Germinal center (tissue), 1 donor: ENCODE results near the gene ZNF750.

Experiments
- DNase-seq: peaks from one replicate; pipeline ENCODE4 v3.0.0; 2012; ENCODE audit warnings: mixed read lengths, low spot score

Gene ZNF750

DNA sequence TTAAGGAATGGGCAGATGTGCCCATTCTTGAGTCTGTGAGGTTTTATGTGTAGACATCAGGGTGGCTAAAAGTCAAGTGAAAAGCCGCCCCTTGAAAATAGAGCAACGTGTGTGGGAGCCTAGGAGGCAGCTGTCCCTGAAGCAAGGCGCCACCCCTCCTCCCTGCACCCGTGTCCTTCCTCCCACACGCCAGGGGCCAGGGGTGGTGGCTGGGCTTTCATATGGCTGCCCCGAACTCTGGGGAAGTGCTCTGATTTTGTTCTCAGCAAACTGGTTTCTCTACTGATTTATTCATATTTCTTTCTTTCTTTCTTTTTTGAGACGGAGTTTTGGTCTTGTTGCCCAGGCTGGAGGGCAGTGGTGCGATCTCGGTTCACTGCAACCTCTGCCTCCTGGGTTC lies 4.7 kb downstream of the ZNF750 start:
- DNase-seq = no peak

DNA sequence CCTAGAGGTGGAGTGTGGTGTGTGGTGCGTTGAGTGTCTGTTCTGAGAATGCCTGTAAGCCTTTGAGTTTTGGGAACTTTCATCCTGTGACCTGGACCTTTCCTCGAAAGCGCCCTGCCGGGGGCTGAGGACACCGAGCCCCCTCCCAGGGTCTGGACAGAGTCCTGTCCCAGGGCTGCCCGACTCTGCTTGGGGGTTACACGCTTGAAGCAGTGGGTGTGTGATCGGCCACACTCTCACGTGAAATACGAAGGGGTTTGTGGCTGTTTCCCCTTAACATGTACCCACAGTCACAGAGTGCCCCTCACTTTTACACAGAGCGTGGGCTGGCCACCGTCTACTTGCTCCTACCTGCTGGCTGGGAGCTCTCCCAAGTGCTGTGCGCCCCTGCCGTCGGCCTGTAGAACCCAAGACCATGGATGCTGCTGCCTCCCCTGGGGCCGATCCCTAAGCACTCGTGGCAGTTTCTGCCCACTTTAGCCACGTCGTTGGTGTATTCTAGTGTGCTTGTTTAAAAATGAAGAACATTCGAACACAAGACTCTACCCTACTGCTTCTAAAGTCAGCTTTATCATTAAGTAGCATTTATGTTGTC lies 6.8 kb downstream of the ZNF750 start:
- DNase-seq = no peak

DNA sequence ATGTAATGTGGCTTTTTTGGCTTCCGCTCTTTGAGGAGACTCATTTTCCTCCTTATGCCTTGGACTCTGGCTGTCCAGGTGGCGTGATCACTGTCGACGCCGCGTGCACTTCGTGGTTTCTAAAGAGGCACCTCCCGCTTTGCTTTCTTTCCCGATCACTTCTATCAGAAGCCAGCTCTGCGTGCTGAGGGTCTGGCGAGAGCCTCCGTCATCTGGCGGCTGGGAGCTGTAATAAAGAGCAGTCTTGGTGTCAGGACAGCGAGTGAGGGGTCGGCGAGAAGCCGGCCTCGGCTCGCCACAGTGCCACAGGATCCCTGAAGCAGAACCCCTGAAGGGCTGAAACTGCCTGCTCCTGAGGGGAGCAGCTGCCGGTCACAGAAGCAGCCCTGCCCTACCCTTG lies 7.4 kb downstream of the ZNF750 start:
- no peak for DNase-seq

DNA sequence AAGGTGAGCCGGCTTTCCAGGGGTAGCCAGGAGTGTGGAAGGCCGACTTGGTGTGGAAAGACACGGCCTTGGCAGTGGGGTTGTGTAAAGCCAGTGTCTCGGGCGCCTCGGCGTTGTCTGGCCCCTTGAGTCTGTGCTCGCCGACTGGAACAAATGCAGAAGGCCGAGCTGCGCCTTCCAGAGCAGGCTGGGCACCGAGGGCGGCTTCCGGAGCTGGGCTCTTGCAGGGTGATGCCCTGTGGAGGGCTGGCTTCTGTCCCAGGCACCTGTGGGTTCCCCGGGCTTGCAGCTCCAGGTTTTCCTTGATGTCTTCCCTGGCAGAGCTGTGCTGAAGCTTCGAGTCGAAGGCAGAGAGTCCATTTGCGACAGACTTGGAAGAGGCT lies 8.0 kb downstream of the ZNF750 start:
- no peak for DNase-seq

DNA sequence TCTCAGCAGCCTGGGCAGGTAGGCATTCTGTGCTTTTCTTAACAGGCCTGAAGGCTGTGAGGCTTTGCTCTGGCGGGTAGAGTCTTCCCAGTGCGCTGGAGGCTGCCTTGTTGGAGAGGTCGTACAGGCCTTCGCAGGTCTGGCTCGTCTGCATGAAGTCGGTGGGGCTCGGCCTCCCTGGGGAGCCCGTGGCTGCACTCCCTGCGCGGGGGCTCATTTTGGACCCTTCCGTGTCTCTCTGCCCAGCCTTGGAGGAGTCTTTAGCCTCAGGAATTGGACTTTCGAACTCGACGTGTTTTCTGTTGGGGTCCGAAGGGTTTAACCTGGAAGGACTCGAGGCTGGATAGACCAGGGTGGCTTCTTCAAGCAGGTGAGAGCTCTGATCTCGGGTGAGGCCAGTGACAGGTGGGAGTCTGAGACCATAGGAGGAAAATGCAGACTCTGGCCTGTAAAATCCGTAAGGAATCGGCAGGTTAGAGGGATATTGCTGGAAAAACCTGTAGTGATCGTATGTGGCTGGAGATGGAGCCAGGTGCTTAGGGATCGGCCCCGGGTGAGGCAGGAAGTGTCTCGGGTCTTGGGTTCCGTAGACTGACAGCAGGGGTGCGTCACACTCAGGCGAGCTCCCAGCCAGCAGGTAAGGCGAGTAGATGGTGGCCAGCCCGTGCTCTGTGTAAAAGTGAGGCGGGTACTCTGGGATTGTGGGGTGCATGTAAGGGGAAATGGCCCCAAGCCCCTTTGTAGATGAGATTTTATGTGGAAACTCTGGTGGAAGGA lies 8.6 kb downstream of the ZNF750 start:
- DNase-seq = no peak

DNA sequence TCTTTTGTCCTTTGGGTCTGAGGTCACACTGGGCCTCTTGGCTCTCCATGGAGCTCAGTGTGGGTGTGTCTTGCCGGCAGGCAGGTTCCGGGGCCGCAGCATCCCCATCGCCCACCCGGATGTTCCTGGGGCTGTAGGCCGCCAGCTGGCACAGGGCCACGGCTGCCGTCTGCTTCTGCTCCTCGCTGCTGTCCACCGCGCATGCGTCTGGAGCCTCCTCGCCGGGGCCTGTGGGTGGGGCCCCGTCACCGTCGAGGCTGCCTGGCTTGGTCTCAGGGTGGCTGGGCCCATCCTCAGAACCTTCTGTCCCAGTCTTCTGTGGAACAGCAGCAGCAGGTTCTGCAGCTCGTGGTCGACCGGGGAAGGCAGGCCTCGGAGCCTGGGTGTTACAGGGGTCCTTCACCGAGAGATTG lies 9.6 kb downstream of the ZNF750 start:
- DNase-seq = no peak

DNA sequence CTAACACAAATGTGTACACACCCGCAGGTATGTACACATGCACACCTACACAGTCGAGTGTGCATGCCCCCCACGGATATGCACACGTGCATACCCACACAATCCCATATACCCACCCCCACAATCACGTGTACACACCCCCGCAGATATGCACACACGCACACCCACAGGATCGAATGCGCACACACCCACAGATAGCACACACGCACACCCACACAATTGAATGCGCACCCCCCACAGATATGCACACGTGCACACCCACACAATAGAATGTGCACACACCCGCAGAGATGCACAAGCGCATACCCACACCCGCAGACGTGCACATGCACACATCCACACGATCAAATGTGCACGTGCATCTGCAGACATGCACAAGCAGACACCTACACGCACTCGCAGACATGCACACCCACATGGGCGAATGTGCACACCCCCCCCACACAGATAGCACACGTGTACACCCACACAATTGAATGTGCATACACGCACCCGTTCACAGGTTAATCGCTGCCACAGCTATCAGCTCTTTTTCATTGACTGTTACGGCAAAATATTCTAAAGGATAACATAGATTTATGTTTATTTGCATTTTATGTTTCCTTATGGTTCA lies 10.8 kb downstream of the ZNF750 start:
- no peak for DNase-seq

DNA sequence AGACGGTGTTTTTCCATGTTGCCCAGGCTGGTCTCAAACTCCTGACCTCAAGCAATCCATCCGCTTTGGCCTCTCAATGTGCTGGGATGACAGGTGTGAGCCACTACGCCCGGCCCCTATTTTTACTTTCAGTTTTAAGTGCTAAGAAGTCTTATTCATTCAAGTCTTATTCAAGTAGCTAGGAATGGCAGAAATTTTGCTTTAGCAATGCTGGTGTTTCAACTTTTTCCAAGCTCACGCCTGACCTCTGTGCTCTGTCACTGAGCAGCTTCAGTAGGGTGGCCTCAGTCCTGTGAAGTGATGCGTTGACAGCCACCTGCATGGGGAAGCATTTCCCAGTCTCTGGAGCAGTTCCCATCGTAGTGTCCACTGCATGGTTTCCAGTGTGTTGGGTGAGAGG lies 12.9 kb downstream of the ZNF750 start:
- DNase-seq = no peak

DNA sequence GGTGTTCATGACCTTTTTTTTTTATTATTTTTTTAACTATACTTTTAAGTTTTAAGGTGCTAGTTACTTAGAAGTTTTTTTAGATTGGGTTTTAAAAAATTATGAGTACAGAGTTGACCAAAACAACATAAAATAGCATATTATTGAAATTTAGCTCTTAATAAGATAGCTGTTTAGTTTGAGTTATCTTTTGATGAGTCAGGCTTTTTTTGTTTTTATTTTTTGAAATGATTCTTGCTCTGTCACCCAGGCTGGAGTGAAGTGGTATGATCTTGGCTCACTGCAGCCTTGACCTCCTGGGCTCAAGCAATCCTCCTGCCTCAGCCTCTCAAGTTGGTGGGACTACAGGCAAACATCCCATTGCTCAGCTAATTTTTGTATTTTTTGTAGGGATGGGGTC lies 13.6 kb downstream of the ZNF750 start:
- no peak for DNase-seq

DNA sequence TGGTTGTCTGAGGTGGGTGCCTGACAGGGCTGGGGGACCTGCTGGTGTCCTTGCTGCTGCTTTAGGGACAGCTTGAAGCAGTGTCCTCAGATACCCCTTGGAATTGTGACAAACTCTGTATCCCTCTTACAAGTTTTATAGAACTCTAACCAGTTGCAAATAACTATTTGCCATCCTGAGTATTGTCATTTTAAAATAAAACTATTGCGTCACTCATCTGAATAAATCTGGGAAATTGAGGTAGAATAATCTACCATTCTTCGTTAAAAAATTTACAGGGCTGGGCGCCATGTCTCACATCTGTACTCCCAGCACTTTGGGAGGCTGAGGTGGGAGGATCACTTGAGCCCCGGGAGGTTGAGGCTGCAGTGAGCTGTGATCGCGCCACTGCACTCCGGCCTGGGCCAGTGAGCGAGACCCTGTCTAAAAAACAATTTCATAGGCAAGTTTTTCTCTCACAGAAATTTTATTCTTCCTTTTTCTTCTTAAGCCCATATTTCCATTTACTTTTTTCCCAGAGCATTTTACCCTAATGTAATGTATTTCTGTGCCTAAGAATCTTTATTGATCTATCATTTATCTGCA lies 14.2 kb downstream of the ZNF750 start:
- no peak for DNase-seq

DNA sequence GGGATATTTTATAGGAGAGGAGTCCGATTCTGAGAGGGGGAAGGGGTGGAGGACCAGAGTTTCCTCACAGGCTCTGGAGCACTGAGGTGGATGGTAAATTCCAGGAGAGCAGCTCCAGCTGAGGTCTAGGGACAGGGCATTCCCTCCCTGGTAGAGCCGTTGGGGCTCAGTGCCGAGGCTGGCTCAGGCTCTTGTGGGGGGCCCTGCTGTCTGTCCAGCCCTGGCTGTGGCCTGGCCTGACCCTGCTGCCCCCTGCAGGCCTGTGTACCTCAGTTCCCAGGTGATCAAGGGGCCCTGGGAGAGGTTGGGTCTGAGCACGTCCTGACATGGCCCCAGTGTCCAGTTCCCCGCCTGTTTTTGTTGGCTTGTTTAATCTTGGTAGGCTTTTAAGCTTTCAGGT lies 16.8 kb downstream of the ZNF750 start:
- no peak for DNase-seq

DNA sequence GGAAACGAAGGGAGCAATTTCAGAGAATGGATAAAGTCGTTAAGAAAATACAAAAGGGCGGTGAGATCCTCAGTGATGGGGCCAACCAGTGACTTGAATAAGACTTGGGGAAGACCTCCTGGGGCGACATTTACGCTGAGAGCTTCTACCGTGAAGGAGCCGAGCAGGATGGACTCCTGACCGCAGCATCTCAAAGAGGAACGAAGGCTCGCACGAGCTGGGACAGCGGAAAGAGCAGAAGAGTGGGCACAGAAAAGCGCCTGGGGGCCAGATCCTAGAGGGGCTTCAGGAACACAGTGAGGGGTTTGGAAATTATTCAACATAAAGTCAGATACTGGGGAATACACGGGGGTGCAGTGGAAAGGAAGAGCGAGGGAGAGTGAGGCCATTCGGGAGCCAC lies 17.5 kb downstream of the ZNF750 start:
- DNase-seq = no peak

DNA sequence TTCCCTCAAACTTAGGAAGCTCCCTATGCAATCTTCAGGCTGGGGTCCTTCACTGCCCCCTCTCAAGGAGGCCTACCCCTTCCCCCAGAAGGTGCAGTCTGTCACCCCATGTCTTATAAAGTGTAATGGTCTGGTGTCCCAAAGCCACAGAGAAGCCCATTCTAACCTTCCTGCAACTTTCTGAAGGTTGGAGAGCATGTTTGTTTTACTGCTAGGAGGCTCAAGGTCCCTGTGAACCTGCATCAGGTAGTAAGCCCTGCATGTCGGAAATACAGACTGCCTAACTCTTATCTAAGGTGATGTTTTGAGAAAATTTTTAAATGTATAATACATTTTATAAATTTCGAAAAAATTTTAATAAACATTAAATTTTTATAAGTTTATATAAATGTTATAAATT lies 18.3 kb downstream of the ZNF750 start:
- no peak for DNase-seq

DNA sequence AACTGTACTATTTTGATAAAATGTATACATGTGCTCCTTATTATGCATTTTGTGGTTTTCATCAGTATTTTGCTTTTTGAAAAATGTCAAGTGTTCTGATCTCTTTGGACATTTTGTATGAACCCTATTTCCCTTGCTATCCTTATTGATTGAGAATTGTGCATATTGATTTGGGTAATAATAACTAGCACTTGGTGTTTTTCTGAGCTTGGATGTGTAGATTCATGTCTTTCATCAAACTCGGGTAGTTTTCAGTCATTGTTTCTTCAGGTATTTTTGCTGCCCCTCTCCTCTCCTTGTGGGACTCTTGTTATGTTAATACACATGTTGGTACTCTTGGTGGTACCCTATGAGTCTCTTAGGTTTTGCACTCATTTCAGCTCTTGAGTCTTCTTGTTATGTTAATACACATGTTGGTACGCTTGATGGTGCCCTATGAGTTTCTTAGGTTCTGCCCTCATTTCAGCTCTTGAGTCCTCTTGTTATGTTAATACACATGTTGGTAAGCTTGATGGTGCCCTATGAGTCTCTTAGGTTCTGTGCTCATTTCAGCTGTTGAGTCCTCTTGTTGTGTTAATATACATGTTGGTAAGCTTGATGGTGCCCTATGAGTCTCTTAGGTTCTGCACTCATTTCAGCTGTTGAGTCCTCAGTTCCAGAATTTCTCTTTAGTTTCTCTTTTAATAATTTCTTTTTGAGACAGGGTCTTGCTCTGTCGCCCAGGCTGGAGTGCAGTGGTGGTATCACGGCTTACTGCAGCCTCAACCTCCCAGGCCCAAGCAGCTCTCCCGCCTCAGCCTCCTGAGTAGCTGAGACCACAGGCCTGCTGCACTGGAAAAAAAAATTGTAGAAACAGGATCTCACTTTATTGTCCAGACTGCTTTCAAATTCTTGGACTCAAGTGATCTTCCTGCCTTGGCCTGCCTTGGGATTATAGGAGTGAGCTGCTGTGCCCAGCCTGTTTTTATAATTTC lies 19.3 kb downstream of the ZNF750 start:
- no peak for DNase-seq

DNA sequence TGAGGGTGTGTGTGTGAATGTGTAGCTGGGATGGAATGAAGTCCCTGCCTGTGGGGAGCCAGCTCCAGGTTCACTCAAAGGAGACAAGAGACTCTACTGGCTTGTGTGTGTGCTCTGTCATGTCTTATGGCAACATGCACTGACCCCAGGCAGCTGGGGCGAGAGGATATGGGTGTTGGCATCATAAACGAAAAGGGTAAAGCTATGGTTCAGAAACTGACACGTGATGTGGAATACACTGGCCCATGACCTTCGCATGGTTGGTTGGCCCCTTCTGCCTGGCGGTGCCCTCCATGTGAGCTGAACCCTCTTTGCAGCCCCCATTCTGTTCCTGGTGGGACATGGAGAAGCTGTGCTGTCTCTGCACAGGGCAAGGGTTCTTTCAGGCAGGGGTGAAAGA lies 21.9 kb downstream of the ZNF750 start:
- no peak for DNase-seq

DNA sequence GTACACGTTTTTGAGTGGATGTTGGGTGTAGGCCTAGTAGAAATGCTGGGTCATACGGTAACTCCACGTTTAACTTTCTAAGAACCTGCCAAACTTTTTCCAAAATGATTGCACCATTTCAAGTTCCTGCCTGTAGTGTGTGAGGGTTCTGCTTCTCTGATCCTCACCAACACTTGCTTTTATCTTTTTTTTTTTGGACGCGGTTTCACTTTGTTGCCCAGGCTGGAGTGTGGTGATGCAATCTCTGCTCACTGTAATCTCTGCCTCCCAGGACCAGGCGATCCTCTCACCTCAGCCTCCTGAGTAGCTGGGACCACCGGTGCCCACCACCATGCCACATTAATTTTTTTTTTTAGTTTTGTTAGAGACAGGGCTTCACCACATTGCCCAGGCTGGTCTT lies 23.5 kb downstream of the ZNF750 start:
- DNase-seq = no peak

DNA sequence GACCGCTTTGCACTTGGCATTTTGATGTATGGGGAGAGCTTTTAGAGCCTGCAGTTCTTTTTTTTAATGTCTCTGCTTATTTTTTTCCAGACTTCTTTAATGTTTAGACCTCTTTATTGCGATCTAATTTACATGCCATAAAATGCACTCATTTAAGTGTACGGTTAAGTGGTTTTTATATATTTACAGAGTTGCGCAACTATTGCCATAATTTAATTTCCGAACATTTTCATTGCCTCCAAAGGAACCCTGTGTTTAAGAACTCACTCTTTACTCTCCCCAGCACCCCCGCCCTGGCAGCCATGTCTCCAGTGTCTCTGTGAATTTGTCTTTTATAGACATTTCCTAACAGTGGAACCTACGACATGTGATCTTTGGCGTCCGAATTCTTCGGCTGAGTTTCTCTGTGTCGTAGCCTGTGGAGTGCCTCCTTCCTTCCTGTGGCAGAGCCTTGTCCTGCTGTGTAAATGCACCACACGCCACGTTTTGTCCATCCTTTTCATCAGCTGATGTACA lies 24.0 kb downstream of the ZNF750 start:
- no peak for DNase-seq

DNA sequence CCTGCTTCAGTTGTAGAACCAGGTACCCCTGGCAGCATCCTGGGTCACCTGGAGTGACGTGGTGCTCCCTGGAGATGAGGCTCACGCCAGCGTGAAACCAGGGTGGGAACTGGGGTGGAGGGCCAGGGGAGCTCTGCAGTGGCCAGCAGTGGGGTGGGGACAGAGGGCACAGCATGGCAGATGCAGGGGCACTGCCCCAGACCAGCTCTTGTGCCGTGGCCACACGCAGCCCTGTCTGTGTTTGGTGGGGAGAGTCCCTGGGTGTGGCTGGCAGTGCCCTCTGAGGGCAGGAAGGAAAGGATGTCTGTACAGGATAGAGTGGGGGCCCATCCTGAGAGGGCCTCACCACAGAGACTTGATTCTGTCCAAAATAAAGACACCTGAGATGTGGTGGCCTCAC lies 24.5 kb downstream of the ZNF750 start:
- no peak for DNase-seq

DNA sequence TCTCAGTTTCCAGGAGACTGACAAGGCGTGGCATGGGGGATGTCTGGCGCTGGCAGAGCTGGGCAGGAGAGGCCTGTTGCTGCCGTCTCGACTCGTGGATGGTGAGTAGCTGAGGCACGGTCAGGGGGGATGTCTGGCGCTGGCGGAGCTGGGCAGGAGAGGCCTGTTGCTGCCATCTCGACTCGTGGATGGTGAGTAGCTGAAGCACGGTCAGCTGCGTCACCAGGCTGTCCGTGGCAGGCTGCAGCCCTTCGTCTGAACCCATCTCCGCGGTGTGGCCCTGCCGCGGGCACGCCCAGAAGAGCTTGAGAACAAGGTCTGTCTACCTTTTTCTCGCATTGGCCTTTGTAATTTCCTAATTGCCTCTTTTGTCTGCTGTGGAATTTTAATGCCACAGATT lies 25.0 kb downstream of the ZNF750 start:
- no peak for DNase-seq

DNA sequence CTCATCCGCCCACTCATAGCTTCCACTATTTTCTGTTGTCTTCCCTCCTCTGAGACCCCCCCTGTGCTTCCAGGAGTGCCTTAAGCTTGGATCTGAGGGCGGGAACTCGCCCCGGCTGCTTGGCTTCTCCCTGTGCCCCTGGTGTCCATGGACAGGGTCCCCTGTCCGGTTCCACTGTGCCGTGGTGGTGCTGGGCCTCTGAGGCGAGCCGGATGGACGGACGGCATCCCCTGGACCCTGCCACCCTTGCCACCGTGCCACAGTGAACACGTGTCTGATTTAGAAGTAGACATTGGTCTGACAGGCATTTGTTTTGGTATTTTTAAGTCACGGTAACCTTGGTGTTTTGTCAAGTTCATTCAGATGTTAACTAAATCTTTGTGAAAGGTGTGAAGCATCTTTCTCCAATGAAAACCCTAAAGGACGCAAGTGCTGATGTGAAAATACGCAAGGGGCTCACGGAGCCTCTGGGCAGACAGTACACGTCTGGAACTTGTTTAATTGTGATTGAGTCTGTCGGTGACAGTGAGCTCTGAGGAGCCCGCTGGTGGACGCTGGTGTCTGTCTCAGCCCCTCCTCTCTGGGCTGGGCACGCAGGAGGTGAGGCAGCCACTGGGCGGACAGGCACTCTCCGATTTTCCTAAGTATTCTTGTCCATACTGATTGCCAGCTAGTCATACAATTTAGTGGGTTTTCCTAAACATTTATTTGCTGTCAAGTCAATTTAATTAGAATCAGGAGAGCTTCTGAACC lies 26.3 kb downstream of the ZNF750 start:
- DNase-seq = no peak

DNA sequence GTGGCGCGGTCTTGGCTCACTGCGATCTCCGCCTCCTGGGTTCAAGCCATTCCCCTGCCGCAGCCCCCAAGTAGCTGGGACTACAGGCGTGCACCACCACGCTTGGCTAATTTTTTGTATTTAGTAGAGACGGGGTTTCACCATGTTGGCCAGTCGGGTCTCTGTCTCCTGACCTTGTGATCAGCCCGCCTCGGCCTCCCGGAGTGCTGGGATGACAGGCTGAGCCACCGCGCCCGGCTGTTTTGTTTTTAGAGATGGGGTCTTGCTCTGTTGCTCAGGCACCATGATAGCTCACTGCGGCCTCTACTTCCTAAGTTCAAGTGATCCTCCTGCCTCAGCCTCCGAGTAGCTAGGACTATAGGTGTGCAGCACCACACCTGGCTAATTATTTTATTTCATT lies 27.2 kb downstream of the ZNF750 start:
- DNase-seq = no peak
